ENCODE measurements around the gene CSN1S1.

CSN1S1 gene

GRCh38 chr4:69995526-69996016 is 64.7 kb downstream of the CSN1S1 start, which contains the start of gene STATH:
TSS of gene STATH (plus strand) at chr4:69995966. CDS start at chr4:69998438, 2,472 bp downstream.
- no peak for DNase-seq
